ENCODE data around the gene PAQR5. TPM values are rescaled to one million over a fixed set of nuclear protein-coding genes. Genes with fewer than 3 reads are reported as not detected.

The PAQR5 gene
- total and polyA plus RNA-seq, 4 donors, result 0.19 to 1.1 (median 0.53) TPM

DNA sequence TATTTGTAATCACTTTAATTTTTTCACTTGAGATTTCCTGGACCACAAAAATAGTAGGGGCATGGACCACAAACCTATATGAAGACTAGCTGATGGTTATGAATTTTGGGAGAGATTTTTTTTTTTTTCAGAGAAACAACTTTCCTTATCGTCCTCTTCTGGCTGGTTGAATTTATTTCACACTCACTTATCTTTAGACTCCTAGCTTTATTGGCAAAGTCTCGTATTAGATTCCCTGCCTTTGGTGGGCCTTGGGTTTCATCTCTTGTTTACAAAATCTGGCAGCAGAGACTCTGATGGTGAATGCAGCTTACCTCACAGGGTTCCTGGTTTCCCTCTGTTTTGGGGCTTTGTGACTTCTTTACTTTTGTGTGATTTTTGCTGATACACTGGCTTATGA lies 70.9 kb downstream of the PAQR5 start:
- TF ChIP-seq RXRA (IDR thresholded peaks at IDR 0.05) (no peak), HNF4G (IDR thresholded peaks at IDR 0.05) (no peak), SP1 (IDR thresholded peaks at IDR 0.05) (no peak), RAD21 (IDR thresholded peaks at IDR 0.05) (no peak), YY1 (IDR thresholded peaks at IDR 0.05) (no peak), HNF4A (conservative IDR thresholded peaks at IDR 0.05) (no peak), FOXA1 (IDR thresholded peaks at IDR 0.05) (no peak), FOXA2 (IDR thresholded peaks at IDR 0.05) (no peak), ATF3 (IDR thresholded peaks at IDR 0.05) (no peak), JUND (IDR thresholded peaks at IDR 0.05) (no peak), EGR1 (IDR thresholded peaks at IDR 0.05; ENCODE audit: low read depth in 2 of 2) (no peak), TAF1 (conservative IDR thresholded peaks at IDR 0.05) (no peak), GABPA (IDR thresholded peaks at IDR 0.05 in 1 of 2, conservative IDR thresholded peaks at IDR 0.05 in 1 of 2) (no peak), NR2F2 (IDR thresholded peaks at IDR 0.05) (no peak), ZBTB33 (IDR thresholded peaks at IDR 0.05) (no peak), CTCF (IDR thresholded peaks at IDR 0.05; ENCODE audit: low read depth, low read length, missing input control) (no peak)
- TF ChIP-seq, protein P1, sequence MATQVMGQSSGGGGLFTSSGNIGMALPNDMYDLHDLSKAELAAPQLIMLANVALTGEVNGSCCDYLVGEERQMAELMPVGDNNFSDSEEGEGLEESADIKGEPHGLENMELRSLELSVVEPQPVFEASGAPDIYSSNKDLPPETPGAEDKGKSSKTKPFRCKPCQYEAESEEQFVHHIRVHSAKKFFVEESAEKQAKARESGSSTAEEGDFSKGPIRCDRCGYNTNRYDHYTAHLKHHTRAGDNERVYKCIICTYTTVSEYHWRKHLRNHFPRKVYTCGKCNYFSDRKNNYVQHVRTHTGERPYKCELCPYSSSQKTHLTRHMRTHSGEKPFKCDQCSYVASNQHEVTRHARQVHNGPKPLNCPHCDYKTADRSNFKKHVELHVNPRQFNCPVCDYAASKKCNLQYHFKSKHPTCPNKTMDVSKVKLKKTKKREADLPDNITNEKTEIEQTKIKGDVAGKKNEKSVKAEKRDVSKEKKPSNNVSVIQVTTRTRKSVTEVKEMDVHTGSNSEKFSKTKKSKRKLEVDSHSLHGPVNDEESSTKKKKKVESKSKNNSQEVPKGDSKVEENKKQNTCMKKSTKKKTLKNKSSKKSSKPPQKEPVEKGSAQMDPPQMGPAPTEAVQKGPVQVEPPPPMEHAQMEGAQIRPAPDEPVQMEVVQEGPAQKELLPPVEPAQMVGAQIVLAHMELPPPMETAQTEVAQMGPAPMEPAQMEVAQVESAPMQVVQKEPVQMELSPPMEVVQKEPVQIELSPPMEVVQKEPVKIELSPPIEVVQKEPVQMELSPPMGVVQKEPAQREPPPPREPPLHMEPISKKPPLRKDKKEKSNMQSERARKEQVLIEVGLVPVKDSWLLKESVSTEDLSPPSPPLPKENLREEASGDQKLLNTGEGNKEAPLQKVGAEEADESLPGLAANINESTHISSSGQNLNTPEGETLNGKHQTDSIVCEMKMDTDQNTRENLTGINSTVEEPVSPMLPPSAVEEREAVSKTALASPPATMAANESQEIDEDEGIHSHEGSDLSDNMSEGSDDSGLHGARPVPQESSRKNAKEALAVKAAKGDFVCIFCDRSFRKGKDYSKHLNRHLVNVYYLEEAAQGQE (IDR thresholded peaks at IDR 0.05), result no peak
- TF ChIP-seq, protein P2, sequence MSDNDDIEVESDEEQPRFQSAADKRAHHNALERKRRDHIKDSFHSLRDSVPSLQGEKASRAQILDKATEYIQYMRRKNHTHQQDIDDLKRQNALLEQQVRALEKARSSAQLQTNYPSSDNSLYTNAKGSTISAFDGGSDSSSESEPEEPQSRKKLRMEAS (IDR thresholded peaks at IDR 0.05), result no peak
- no peak overlapping the region for H3K27ac ChIP-seq (ENCODE audit: low read depth in 1 of 2, low read length in 2 of 2)
- no peaks in the 10 kb centered on the region for H3K27me3 ChIP-seq (ENCODE audit: control insufficient read depth in 4 of 4, insufficient read depth in 4 of 4, low read length in 3 of 4)
- H3K9ac ChIP-seq (ENCODE audit: low read depth in 1 of 2, low read length in 2 of 2), result no peak overlapping the region
- H3K9me3 ChIP-seq (ENCODE audit: control insufficient read depth in 4 of 4, low read length in 3 of 4), result no peaks in the 10 kb centered on the region
- no peaks in the 10 kb centered on the region for H3K4me1 ChIP-seq (ENCODE audit: control insufficient read depth in 4 of 4, insufficient read depth in 4 of 4, low read length in 3 of 4)
- no peaks in the 10 kb centered on the region for H3K36me3 ChIP-seq (ENCODE audit: control insufficient read depth in 4 of 4, insufficient read depth in 3 of 4, low read depth in 1 of 4, low read length in 3 of 4)
- 86% methylated on average over 2 of the region's 2 CpGs for WGBS
- DNase-seq (ENCODE audit: low spot score), result no peak
- no peak overlapping the region for H3K4me3 ChIP-seq (ENCODE audit: low read depth in 1 of 3, low read length in 3 of 3)

Measured in liver (tissue), 9 donors.